A673 (cell line): Measurements from ENCODE around the gene KLHL4. TPM values are rescaled to one million over a fixed set of nuclear protein-coding genes. Genes with fewer than 3 reads are reported as not detected.

Experiments
- BruUV-seq: library from RNA; stranded (reverse); fragments of 400-500 nt; replicated peaks from 2 replicates; lab custom pipeline; 2021; lab: Mats Ljungman, UMichigan
- CTCF ChIA-PET: fragments of 300-600 bp; sonication (Branson Sonifier 250); formaldehyde crosslinking; loops from one replicate; lab custom pipeline; 2022; ENCODE audit warnings: antibody characterized with exemption; lab: Charles Lee
- POLR2A ChIA-PET: fragments of 300-600 bp; sonication (Branson Sonifier 250); formaldehyde crosslinking; loops from one replicate; lab custom pipeline; 2022; ENCODE audit warnings: antibody characterized with exemption; ENCODE audit not compliant: low non-redundant PET; lab: Charles Lee
- DNase-seq: peaks from one replicate; pipeline ENCODE4 v3.0.0-alpha.2; 2015; ENCODE audit warnings: low spot score
- H3K27ac ChIP-seq: fragments of 200-600 bp; sonication (generic); 2 replicates; pipeline ENCODE4 v1.5.1; 2016; ENCODE audit warnings: mixed run types, low read depth, mild to moderate bottlenecking, mixed read lengths, antibody characterized with exemption, low read length; ENCODE audit not compliant: poor library complexity, severe bottlenecking
- H3K27me3 ChIP-seq: fragments of 200-600 bp; sonication (generic); replicated peaks from 2 replicates; pipeline ENCODE4 v1.6.1; 2017; ENCODE audit warnings: mixed run types, low read depth, mild to moderate bottlenecking, mixed read lengths, antibody characterized with exemption, low read length; ENCODE audit not compliant: insufficient read depth, poor library complexity
- H3K36me3 ChIP-seq: fragments of 200-600 bp; sonication (generic); 2 replicates; pipeline ENCODE4 v1.6.1; 2016; ENCODE audit warnings: mixed run types, mild to moderate bottlenecking, mixed read lengths, antibody characterized with exemption, low read length; ENCODE audit not compliant: insufficient read depth, poor library complexity, severe bottlenecking
- H3K4me1 ChIP-seq: fragments of 200-600 bp; sonication (generic); 2 replicates; pipeline ENCODE4 v1.6.1; 2017; ENCODE audit warnings: mixed run types, mild to moderate bottlenecking, mixed read lengths, antibody characterized with exemption, low read length; ENCODE audit not compliant: insufficient read depth, poor library complexity, severe bottlenecking
- H3K4me3 ChIP-seq: fragments of 200-600 bp; sonication (generic); 2 replicates; pipeline ENCODE4 v1.5.1; 2016; ENCODE audit warnings: low read depth, mixed run types, mild to moderate bottlenecking, mixed read lengths, low read length; ENCODE audit not compliant: poor library complexity, severe bottlenecking
- H3K9me3 ChIP-seq: fragments of 200-600 bp; sonication (generic); 2 replicates; pipeline ENCODE4 v1.6.1; 2016; ENCODE audit warnings: mixed run types, low read depth, mild to moderate bottlenecking, mixed read lengths, antibody characterized with exemption, low read length; ENCODE audit not compliant: poor library complexity, severe bottlenecking
- CTCF ChIP-seq: fragments of 300-800, 200-600 bp; sonication (generic); conservative IDR thresholded peaks from 2 replicates; pipeline ENCODE4 v1.5.1; 2017; ENCODE audit warnings: low read depth, mild to moderate bottlenecking, antibody characterized with exemption, low read length, moderate library complexity, mixed read lengths
- EZH2 ChIP-seq: fragments of 200-600 bp; sonication (generic); IDR thresholded peaks from 2 replicates; pipeline ENCODE4 v1.6.1; 2017; ENCODE audit warnings: borderline replicate concordance, low read depth, mild to moderate bottlenecking, mixed read lengths, antibody characterized with exemption, low read length; ENCODE audit not compliant: poor library complexity, severe bottlenecking
- intact Hi-C: fragments of 100-400 bp; cut with micrococcal nuclease; formaldehyde crosslinking; loops from one replicate; pipeline ENCODE4 v1.10.0; 2022; ENCODE audit not compliant: unreplicated experiment
- total RNA-seq: library from RNA; stranded (reverse); gene quantifications from 2 replicates; pipeline ENCODE4 v1.2.3, GENCODE V29; 2021

Gene KLHL4
- total RNA-seq, 1 experiment from 2014 or later, result 0.34 TPM

GRCh38 chrX:87489071-87489470, 28.5 kb upstream of the KLHL4 start:
- POLR2A ChIA-PET, result no interaction called here
- no peak overlapping the region for H3K27ac ChIP-seq
- no peaks in the 10 kb centered on the region for H3K9me3 ChIP-seq
- no TSS peak for BruUV-seq
- no peak for DNase-seq
- TF ChIP-seq CTCF (no peak), EZH2 (no peak)
- no peaks in the 10 kb centered on the region for H3K27me3 ChIP-seq
- H3K36me3 ChIP-seq, result no peaks in the 10 kb centered on the region
- no peak overlapping the region for H3K4me3 ChIP-seq
- H3K4me1 ChIP-seq, result no peaks in the 10 kb centered on the region
- intact Hi-C loops, result no loop called here
- CTCF ChIA-PET, result no interaction called here

GRCh38 chrX:87515836-87516235, 1.8 kb upstream of the KLHL4 start:
- no peaks in the 10 kb centered on the region for H3K4me1 ChIP-seq
- no peak overlapping the region for H3K4me3 ChIP-seq
- POLR2A ChIA-PET, result no interaction called here
- no peak for TF ChIP-seq CTCF
- no peak for TF ChIP-seq EZH2
- no peak overlapping the region for H3K27ac ChIP-seq
- no peaks in the 10 kb centered on the region for H3K36me3 ChIP-seq
- CTCF ChIA-PET, result no interaction called here
- no peak for DNase-seq
- intact Hi-C loops, result no loop called here
- H3K9me3 ChIP-seq, result no peaks in the 10 kb centered on the region
- H3K27me3 ChIP-seq, result no peaks in the 10 kb centered on the region
- no TSS peak for BruUV-seq

GRCh38 chrX:87516717-87517121, 883 bp upstream of the KLHL4 start:
- POLR2A ChIA-PET, result no interaction called here
- CTCF ChIA-PET, result no interaction called here

More at GRCh38 chrX:87516717-87517121, 883 bp upstream of the KLHL4 start:
- Histone ChIP-seq H3K27me3 (no peaks in the 10 kb centered on the region), H3K27ac (no peak overlapping the region), H3K36me3 (no peaks in the 10 kb centered on the region), H3K9me3 (no peaks in the 10 kb centered on the region), H3K4me3 (no peak overlapping the region), H3K4me1 (no peaks in the 10 kb centered on the region)
- intact Hi-C loops, result no loop called here
- DNase-seq, result no peak
- BruUV-seq, result no TSS peak
- TF ChIP-seq EZH2 (no peak), CTCF (no peak)
